IMR-90 (cell line): ENCODE measurements around the gene DNAJC11. TPM values are rescaled to one million over a fixed set of nuclear protein-coding genes. Genes with fewer than 3 reads are reported as not detected.

Source experiments
- ATAC-seq: fragments of 200-7000 bp; cut with Tn5 transposase; 2 replicates; pipeline ENCODE4 v1.9.1; 2020; ENCODE audit warnings: low read depth, mild to moderate bottlenecking, moderate library complexity
- BruUV-seq: library from RNA; stranded (reverse); fragments of 400-500 nt; replicated peaks from 2 replicates; lab custom pipeline; 2021; lab: Mats Ljungman, UMichigan
- CTCF ChIA-PET: fragments of 300-600 bp; formaldehyde crosslinking; extraction: SDS; loops from one replicate; lab custom pipeline; 2021; ENCODE audit warnings: antibody characterized with exemption; lab: Yijun Ruan, JAX
- POLR2A ChIA-PET: fragments of 300-600 bp; sonication (Branson Sonifier 250); formaldehyde crosslinking; loops from one replicate; lab custom pipeline; 2022; ENCODE audit warnings: antibody characterized with exemption; ENCODE audit not compliant: unreplicated experiment; lab: Charles Lee
- DNase-seq: peaks from one replicate; pipeline ENCODE4 v3.0.0; 2013
- H2AFZ ChIP-seq: replicated peaks from 2 replicates; pipeline ENCODE3; 2013; ENCODE audit warnings: low read length, mild to moderate bottlenecking; ENCODE audit not compliant: poor library complexity
- H2AK5ac ChIP-seq: 2 replicates; pipeline ENCODE4 v1.6.1; 2013; ENCODE audit warnings: low read depth, low read length, inconsistent platforms
- H2AK9ac ChIP-seq: replicated peaks from 2 replicates; pipeline ENCODE3; 2013; ENCODE audit warnings: mild to moderate bottlenecking, low read depth, low read length, moderate library complexity; ENCODE audit not compliant: poor library complexity
- H2BK120ac ChIP-seq: 2 replicates; pipeline ENCODE4 v1.6.1; 2013; ENCODE audit warnings: low read depth, low read length, inconsistent platforms
- H2BK15ac ChIP-seq: 3 replicates; pipeline ENCODE4 v1.6.1; 2013; ENCODE audit warnings: low read depth, low read length, inconsistent platforms
- H2BK20ac ChIP-seq: 2 replicates; pipeline ENCODE4 v1.6.1; 2013; ENCODE audit warnings: low read depth, mild to moderate bottlenecking, inconsistent platforms, low read length, moderate library complexity
- H2BK5ac ChIP-seq: 2 replicates; pipeline ENCODE4 v1.6.1; 2013; ENCODE audit warnings: mild to moderate bottlenecking, low read depth, low read length, inconsistent platforms; ENCODE audit not compliant: poor library complexity, severe bottlenecking
- H3K14ac ChIP-seq: replicated peaks from 2 replicates; pipeline ENCODE4 v1.6.1; 2013; ENCODE audit warnings: low read depth, low read length, inconsistent platforms
- H3K18ac ChIP-seq: 2 replicates; pipeline ENCODE4 v1.6.1; 2013; ENCODE audit warnings: low read depth, low read length, control low read depth
- H3K23ac ChIP-seq: 2 replicates; pipeline ENCODE4 v1.6.1; 2013; ENCODE audit warnings: low read depth, low read length, inconsistent platforms
- H3K27ac ChIP-seq: 2 replicates; pipeline ENCODE4 v1.5.1; 2013; ENCODE audit warnings: mild to moderate bottlenecking, control low read depth, low read length; ENCODE audit not compliant: insufficient read depth
- H3K27me3 ChIP-seq: 2 replicates; pipeline ENCODE4 v1.6.1; 2013; ENCODE audit warnings: low read length; ENCODE audit not compliant: control insufficient read depth, insufficient read depth
- H3K36me3 ChIP-seq: 2 replicates; pipeline ENCODE4 v1.6.1; 2013; ENCODE audit warnings: low read length, mixed read lengths; ENCODE audit not compliant: control insufficient read depth, insufficient read depth
- H3K4ac ChIP-seq: 2 replicates; pipeline ENCODE4 v1.6.1; 2013; ENCODE audit warnings: low read depth, low read length, inconsistent platforms
- H3K4me1 ChIP-seq: 2 replicates; pipeline ENCODE4 v1.6.1; 2013; ENCODE audit warnings: low read length, mixed read lengths; ENCODE audit not compliant: control insufficient read depth, insufficient read depth
- H3K4me2 ChIP-seq: 2 replicates; pipeline ENCODE4 v1.6.1; 2013; ENCODE audit warnings: low read depth, mild to moderate bottlenecking, control low read depth, low read length, moderate library complexity
- H3K4me3 ChIP-seq: 2 replicates; pipeline ENCODE4 v1.5.1; 2013; ENCODE audit warnings: low read depth, mild to moderate bottlenecking, control low read depth, low read length, moderate library complexity; ENCODE audit not compliant: insufficient read depth
- H3K56ac ChIP-seq: 2 replicates; pipeline ENCODE4 v1.6.1; 2013; ENCODE audit warnings: low read length, inconsistent platforms; ENCODE audit not compliant: insufficient read depth; ENCODE audit errors: extremely low read depth
- H3K79me1 ChIP-seq, 2 experiments: 2 replicates each; pipeline ENCODE4 v1.6.1; 2013; ENCODE audit warnings: low read length in 2 of 2, inconsistent platforms in 1 of 2, low read depth in 1 of 2
- H3K9ac ChIP-seq: 2 replicates; pipeline ENCODE4 v1.6.1; 2013; ENCODE audit warnings: low read depth, low read length, control low read depth
- H3K9me1 ChIP-seq: 2 replicates; pipeline ENCODE4 v1.6.1; 2013; ENCODE audit warnings: low read length, inconsistent platforms; ENCODE audit not compliant: insufficient read depth
- H3K9me3 ChIP-seq: 2 replicates; pipeline ENCODE4 v1.6.1; 2013; ENCODE audit warnings: low read length; ENCODE audit not compliant: control insufficient read depth, insufficient read depth
- H4K20me1 ChIP-seq: 2 replicates; pipeline ENCODE4 v1.6.1; 2013; ENCODE audit warnings: low read length, inconsistent platforms; ENCODE audit not compliant: insufficient read depth
- H4K5ac ChIP-seq: 2 replicates; pipeline ENCODE4 v1.6.1; 2013; ENCODE audit warnings: mild to moderate bottlenecking, low read depth, low read length, control low read depth
- H4K8ac ChIP-seq, 2 experiments: 2 replicates each; pipeline ENCODE4 v1.6.1; 2013; ENCODE audit warnings: low read depth in 2 of 2, low read length in 2 of 2, control low read depth in 1 of 2, inconsistent platforms in 1 of 2
- H4K91ac ChIP-seq: 2 replicates; pipeline ENCODE4 v1.6.1; 2013; ENCODE audit warnings: low read depth, low read length, inconsistent platforms; ENCODE audit not compliant: insufficient read depth
- BHLHE40 ChIP-seq: fragments of 150-350 bp; IDR thresholded peaks from 2 replicates; pipeline ENCODE4 v1.6.1; 2016; ENCODE audit warnings: mild to moderate bottlenecking, low read depth, low read length
- CHD1 ChIP-seq: IDR thresholded peaks from 2 replicates; pipeline ENCODE4 v1.6.1; 2012; ENCODE audit warnings: low read depth, low read length, improper control_type of control experiment
- MAFK ChIP-seq: IDR thresholded peaks from 2 replicates; pipeline ENCODE4 v1.6.1; 2012; ENCODE audit warnings: low read depth, low read length, improper control_type of control experiment
- MXI1 ChIP-seq: IDR thresholded peaks from 2 replicates; pipeline ENCODE4 v1.6.1; 2012; ENCODE audit warnings: low read depth, mild to moderate bottlenecking, low read length, moderate library complexity, borderline replicate concordance
- RAD21 ChIP-seq: IDR thresholded peaks from 2 replicates; pipeline ENCODE4 v1.6.1; 2012; ENCODE audit warnings: low read length, improper control_type of control experiment
- RFX5 ChIP-seq: IDR thresholded peaks from 2 replicates; pipeline ENCODE4 v1.8.0; 2012; ENCODE audit warnings: low read depth, mild to moderate bottlenecking, low read length, moderate library complexity
- WGBS, 2 experiments: methylation state at CpG; one replicate each; pipeline versions ENCODE4 v1.1.5 to v1.1.7; 2013; ENCODE audit warnings: missing lambda C conversion rate in 2 of 2; ENCODE audit not compliant: insufficient read length in 1 of 2; ENCODE audit errors: extremely low coverage in 2 of 2; 5-methylcytosine and 5-hydroxymethylcytosine counted together
- dilution Hi-C: fragments of 300-500 bp; cut with HindIII; formaldehyde crosslinking; loops from one replicate; pipeline ENCODE4 v1.14.3; 2018; ENCODE audit warnings: low sequenced_read_pairs; ENCODE audit not compliant: unreplicated experiment
- in situ Hi-C: fragments of 300-500 bp; cut with MboI; formaldehyde crosslinking; loops from 3 replicates; pipeline ENCODE4 v1.14.3; 2019; ENCODE audit warnings: low sequenced_read_pairs, inconsistent platforms, mixed read lengths
- intact Hi-C: fragments of 100-400 bp; cut with micrococcal nuclease; formaldehyde crosslinking; loops from 2 replicates; pipeline ENCODE4 v1.10.0; 2022
- polyA plus RNA-seq, 3 experiments: library from polyadenylated mRNA; depleted of rRNA; stranded (reverse); fragments of >200 nt; gene quantifications; 2 replicates each; pipeline ENCODE4 v1.2.3, GENCODE V29; 2012; ENCODE audit warnings: low replicate concordance in 1 of 3
- total RNA-seq: library from RNA; depleted of rRNA; stranded (reverse); fragments of >200 nt; gene quantifications from 2 replicates; pipeline ENCODE4 v1.2.3, GENCODE V29; 2012
- TF ChIP-seq, protein P1 (sequence below): fragments of 150-350 bp; IDR thresholded peaks from 2 replicates; pipeline ENCODE4 v1.6.1; 2017; ENCODE audit warnings: mild to moderate bottlenecking, antibody characterized with exemption, low read length, low read depth

The DNAJC11 gene
- total and polyA plus RNA-seq, 2 of the 4 experiments (the other 2 are of a cell fraction), result 38.7 to 48.5 TPM

DNA sequence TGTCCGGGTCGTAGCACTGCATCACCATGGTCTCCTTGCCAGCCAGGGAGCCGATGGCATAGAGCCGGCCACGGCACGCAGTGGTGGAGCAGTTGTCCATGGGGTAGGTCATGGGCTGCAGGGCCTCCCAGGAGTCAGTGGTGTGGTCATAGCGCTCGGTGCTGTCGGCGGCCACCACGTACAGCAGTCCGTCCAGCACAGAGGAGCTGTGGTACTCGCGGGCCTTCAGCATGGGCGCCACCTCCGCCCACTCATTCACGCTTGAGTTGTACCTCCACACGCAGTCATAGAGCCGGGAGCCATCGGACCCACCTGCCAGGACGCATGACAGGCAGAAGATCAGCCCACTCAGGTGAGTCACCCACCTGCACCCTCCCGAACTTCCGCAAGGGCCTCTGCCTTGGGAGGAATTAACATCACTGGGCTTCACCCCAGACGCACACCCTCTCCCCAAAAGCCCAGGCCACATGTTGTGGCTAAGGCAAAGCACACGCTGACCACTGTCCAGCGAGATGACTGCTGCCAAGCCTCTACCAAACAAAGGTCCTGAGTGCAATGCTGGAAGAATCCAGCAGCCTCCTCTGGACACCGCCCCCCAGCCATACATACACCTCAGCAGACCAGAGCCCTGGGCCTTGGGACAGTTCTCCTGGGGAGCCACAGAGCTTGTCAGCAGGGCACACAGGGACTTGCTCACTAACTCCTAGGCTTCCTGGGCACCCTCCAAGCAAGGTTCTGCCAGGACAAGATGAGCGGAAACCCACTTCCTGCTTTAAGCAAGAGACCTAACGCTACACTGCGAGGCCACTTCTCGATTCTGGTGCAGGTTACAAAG, 102.3 kb downstream of the DNAJC11 start:
- Histone ChIP-seq H3K23ac (peak overlapping the region; percentile 63; the same call in 1 of the 2 replicates), H3K4ac (no peak overlapping the region; the same call in 1 of the 2 replicates), H2BK20ac (no peak overlapping the region), H2BK15ac (no peak overlapping the region), H3K56ac (no peak overlapping the region), H2AFZ (no peak overlapping the region), H3K79me1 (peaks cover 8 to 66% of the 10 kb centered on the region in 2 experiments; a peak in 3 of 4 replicates), H3K9me1 (peaks cover 10% of the 10 kb centered on the region), H3K4me2 (peak overlapping the region; percentile 11; the same call in 1 of the 2 replicates), H4K5ac (no peak overlapping the region), H3K4me3 (no peak overlapping the region), H4K20me1 (peaks cover 73% of the 10 kb centered on the region), H4K91ac (no peak overlapping the region), H3K18ac (no peak overlapping the region), H3K27ac (no peak overlapping the region), H3K27me3 (no peaks in the 10 kb centered on the region), H2AK5ac (no peak overlapping the region), H3K36me3 (peaks cover 42% of the 10 kb centered on the region), H4K8ac (no peak overlapping the region), H3K4me1 (peaks cover 11% of the 10 kb centered on the region), H2BK120ac (no peak overlapping the region), H3K9me3 (no peaks in the 10 kb centered on the region), H2AK9ac (no peak overlapping the region), H3K9ac (no peak overlapping the region), H3K14ac (no peak overlapping the region), H2BK5ac (no peak overlapping the region)
- WGBS, 2 experiments, result 95% methylated on average over 14 of the region's 31 CpGs; no CpG with 5 or more reads in 1 of the 2 experiments
- ChIA-PET CTCF (no interaction called here), POLR2A (no interaction called here)
- ATAC-seq, result no peak
- TF ChIP-seq MAFK (no peak), RFX5 (no peak), RAD21 (no peak), CHD1 (no peak), BHLHE40 (no peak), MXI1 (no peak)
- TF ChIP-seq, protein P1, sequence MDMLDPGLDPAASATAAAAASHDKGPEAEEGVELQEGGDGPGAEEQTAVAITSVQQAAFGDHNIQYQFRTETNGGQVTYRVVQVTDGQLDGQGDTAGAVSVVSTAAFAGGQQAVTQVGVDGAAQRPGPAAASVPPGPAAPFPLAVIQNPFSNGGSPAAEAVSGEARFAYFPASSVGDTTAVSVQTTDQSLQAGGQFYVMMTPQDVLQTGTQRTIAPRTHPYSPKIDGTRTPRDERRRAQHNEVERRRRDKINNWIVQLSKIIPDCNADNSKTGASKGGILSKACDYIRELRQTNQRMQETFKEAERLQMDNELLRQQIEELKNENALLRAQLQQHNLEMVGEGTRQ, result no peak
- intact Hi-C loops, result no loop called here
- no TSS peak for BruUV-seq
- in situ Hi-C loops, result no loop called here
- dilution Hi-C loops, result no loop called here
- DNase-seq, result no peak
